ENCODE data around the gene SLC16A5.
"Not testable (repeated sequence)": the region's sequence is repeated elsewhere in the genome, so short reads cannot be mapped to it uniquely, and the experiment has no call there.

The SLC16A5 gene

DNA sequence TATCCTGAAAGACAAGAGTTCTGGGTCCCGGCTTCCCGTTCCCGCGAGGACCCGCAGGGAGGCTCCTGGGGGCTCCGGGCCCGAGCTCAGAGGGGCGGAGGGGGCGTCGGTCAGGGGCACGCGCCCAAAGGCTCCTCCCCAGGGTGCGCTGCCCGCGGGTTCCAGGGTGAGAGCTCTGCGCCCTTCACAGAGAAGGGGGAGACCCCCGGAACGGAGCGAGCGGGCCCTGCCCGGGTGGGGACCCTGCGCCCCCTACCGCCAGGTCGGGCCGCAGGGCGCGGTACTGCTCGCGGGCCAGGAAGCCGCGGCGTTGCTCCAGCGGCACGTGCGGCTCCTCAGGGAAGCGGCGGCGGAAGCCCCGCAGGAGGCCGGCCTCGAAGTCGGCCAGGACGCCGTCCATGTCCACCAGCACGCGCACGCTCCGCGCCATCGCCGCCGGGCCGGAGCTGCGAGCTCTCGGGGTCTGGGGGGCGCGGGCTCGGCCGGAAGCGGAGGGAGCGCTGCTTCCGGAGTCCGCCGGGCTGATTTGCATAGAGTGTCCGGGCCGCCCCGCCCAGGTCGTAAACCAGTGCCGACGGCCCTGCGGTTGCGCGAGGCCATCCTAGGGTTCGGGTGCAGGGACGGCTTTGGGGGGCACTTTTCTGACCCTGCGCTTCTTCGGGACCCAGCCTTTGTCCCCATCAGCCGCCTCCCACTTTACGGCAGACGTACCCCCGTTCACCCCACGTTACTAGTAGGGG is 43.7 kb downstream of the SLC16A5 start, which contains the start of gene NT5C:
TSS of gene NT5C (minus strand) at position 465 of the 740 bp plus-strand sequence. CDS start at position 430, 35 bp downstream.
- H3K4me1 ChIP-seq (ENCODE audit: low read length) = no peaks in the 10 kb centered on the region
- H3K27ac ChIP-seq (ENCODE audit: low read length) = peak within 1 kb of the TSS; percentile 11; the same call in 1 of the 2 replicates
- H4K20me1 ChIP-seq (ENCODE audit: insufficient read depth, low read length) = no peaks in the 10 kb centered on the region
- no peaks in the 10 kb centered on the region for H3K36me3 ChIP-seq (replicated peaks; ENCODE audit: insufficient read depth, low read length)
- H3K4me3 ChIP-seq (ENCODE audit: low read length) = peak within 1 kb of the TSS; percentile 85
- peak within 1 kb of the TSS; percentile 86 for H2AFZ ChIP-seq (ENCODE audit: low read length)
- no peaks in the 10 kb centered on the region for H3K9me3 ChIP-seq (replicated peaks; ENCODE audit: insufficient read depth, low read length)
- no peak for TF ChIP-seq EZH2phosphoT487 (IDR thresholded peaks at IDR 0.05; ENCODE audit: low read length)
- TF ChIP-seq, protein P1, sequence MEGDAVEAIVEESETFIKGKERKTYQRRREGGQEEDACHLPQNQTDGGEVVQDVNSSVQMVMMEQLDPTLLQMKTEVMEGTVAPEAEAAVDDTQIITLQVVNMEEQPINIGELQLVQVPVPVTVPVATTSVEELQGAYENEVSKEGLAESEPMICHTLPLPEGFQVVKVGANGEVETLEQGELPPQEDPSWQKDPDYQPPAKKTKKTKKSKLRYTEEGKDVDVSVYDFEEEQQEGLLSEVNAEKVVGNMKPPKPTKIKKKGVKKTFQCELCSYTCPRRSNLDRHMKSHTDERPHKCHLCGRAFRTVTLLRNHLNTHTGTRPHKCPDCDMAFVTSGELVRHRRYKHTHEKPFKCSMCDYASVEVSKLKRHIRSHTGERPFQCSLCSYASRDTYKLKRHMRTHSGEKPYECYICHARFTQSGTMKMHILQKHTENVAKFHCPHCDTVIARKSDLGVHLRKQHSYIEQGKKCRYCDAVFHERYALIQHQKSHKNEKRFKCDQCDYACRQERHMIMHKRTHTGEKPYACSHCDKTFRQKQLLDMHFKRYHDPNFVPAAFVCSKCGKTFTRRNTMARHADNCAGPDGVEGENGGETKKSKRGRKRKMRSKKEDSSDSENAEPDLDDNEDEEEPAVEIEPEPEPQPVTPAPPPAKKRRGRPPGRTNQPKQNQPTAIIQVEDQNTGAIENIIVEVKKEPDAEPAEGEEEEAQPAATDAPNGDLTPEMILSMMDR (IDR thresholded peaks at IDR 0.05; ENCODE audit: low read length) = peak; percentile 61
- H3K79me2 ChIP-seq (ENCODE audit: low read length) = peaks cover 6% of the 10 kb centered on the region; the same call in 1 of the 2 replicates
- H3K9ac ChIP-seq (ENCODE audit: low read length) = peak within 1 kb of the TSS; percentile 65
- DNase-seq = peak; percentile 85
- H3F3A ChIP-seq (ENCODE audit: insufficient read depth, low read length) = peaks cover 6% of the 10 kb centered on the region; the same call in 1 of the 2 replicates
- H3K9me2 ChIP-seq (replicated peaks; ENCODE audit: insufficient read depth, low read length) = no peaks in the 10 kb centered on the region
- peak within 1 kb of the TSS; percentile 90 for H3K4me2 ChIP-seq (ENCODE audit: low read depth, low read length)
- H3K27me3 ChIP-seq (replicated peaks; ENCODE audit: insufficient read depth, low read length) = no peaks in the 10 kb centered on the region

DNA sequence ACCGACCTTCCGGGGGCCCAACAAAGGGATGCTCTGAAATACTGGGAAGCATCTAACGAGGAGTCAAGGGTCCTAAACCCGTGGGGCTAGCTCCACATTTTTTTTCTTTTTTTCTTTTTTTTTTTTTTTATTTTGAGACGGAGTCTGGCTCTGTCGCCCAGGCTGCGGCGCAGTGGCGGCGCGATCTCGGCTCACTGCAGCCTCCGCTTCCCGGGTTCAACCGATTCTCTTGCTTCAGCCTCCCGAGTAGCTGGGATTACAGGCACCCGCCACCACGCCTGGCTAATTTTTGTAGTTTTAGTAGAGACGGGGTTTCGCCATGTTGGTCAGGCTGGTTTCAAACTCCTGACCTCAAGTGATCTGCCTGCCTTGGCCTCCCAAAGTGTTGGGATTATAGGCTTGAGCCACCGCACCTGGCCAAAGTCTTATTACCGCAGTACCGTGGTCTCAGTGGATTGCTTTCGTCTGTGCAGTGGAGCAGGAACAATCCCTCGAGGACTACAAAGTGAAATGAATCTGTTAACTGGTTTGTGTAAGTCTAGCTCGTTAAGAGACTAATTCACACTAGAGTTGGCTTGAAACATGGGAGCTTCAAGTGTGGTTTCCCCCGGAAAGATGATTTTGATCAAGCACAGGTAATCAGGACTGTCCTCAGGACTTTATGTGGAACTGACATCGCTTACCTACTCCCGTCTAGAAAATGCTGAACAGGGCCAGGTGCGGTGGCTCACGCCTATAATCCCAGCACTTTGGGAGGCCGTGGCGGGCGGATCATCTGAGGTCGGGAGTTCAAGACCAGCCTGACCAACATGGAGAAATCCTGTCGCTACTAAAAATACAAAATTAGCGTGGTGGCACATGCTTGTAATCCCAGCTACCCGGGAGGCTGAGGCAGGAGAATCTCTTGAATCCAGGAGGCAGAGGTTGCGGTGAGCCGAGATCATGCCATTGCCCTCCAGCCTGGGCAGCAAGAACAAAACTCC is 44.6 kb downstream of the SLC16A5 start:
- peak overlapping the region; percentile 85 for H3K4me3 ChIP-seq (ENCODE audit: low read length)
- not testable (repeated sequence) for H3K4me1 ChIP-seq (ENCODE audit: low read length); H3K36me3 ChIP-seq (replicated peaks; ENCODE audit: insufficient read depth, low read length); H3K9me3 ChIP-seq (replicated peaks; ENCODE audit: insufficient read depth, low read length); H3K27me3 ChIP-seq (replicated peaks; ENCODE audit: insufficient read depth, low read length); DNase-seq; H4K20me1 ChIP-seq (ENCODE audit: insufficient read depth, low read length); H3F3A ChIP-seq (ENCODE audit: insufficient read depth, low read length); H3K27ac ChIP-seq (ENCODE audit: low read length); H3K9me2 ChIP-seq (replicated peaks; ENCODE audit: insufficient read depth, low read length); H3K79me2 ChIP-seq (ENCODE audit: low read length)
- H2AFZ ChIP-seq (ENCODE audit: low read length) = peak overlapping the region; percentile 86
- H3K9ac ChIP-seq (ENCODE audit: low read length) = peak overlapping the region; percentile 65; the same call in 1 of the 2 replicates
- peak overlapping the region; percentile 90 for H3K4me2 ChIP-seq (ENCODE audit: low read depth, low read length)

DNA sequence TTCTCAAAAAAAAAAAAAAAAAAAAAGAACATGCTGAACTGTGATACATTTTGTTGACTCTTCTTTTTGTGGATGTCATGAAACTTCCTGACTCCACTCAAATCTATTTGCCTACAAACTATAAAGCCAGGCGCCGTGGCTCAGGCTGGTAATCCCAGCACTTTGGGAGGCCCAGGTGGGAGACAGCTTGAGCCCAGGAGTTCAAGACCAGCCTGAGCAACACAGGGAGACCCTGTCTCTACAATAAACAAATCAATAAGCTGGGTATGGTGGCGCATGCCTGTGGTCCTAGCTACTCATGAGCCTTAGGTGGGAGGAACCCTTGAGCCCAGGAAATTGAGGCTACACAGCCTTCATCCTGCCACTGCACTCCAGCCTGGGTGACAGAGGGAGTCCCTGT is 45.2 kb downstream of the SLC16A5 start:
- DNase-seq = no peak
- Histone ChIP-seq H3K4me3 (ENCODE audit: low read length) (no peak overlapping the region), H3K27me3 (replicated peaks; ENCODE audit: insufficient read depth, low read length) (no peaks in the 10 kb centered on the region), H3K9me3 (replicated peaks; ENCODE audit: insufficient read depth, low read length) (no peaks in the 10 kb centered on the region), H3F3A (ENCODE audit: insufficient read depth, low read length) (peaks cover 6% of the 10 kb centered on the region; the same call in 1 of the 2 replicates), H3K36me3 (replicated peaks; ENCODE audit: insufficient read depth, low read length) (no peaks in the 10 kb centered on the region), H3K9me2 (replicated peaks; ENCODE audit: insufficient read depth, low read length) (no peaks in the 10 kb centered on the region), H3K79me2 (ENCODE audit: low read length) (peaks cover 6% of the 10 kb centered on the region; the same call in 1 of the 2 replicates), H3K9ac (ENCODE audit: low read length) (no peak overlapping the region), H2AFZ (ENCODE audit: low read length) (no peak overlapping the region), H3K4me2 (ENCODE audit: low read depth, low read length) (no peak overlapping the region), H4K20me1 (ENCODE audit: insufficient read depth, low read length) (no peaks in the 10 kb centered on the region), H3K27ac (ENCODE audit: low read length) (no peak overlapping the region), H3K4me1 (ENCODE audit: low read length) (no peaks in the 10 kb centered on the region)
- TF ChIP-seq EZH2phosphoT487 (IDR thresholded peaks at IDR 0.05; ENCODE audit: low read length) (no peak), EZH2 (optimal IDR thresholded peaks at IDR 0.05; ENCODE audit: low read depth, low read length) (no peak)
- TF ChIP-seq, protein P1 (IDR thresholded peaks at IDR 0.05; ENCODE audit: low read length) = no peak

DNA sequence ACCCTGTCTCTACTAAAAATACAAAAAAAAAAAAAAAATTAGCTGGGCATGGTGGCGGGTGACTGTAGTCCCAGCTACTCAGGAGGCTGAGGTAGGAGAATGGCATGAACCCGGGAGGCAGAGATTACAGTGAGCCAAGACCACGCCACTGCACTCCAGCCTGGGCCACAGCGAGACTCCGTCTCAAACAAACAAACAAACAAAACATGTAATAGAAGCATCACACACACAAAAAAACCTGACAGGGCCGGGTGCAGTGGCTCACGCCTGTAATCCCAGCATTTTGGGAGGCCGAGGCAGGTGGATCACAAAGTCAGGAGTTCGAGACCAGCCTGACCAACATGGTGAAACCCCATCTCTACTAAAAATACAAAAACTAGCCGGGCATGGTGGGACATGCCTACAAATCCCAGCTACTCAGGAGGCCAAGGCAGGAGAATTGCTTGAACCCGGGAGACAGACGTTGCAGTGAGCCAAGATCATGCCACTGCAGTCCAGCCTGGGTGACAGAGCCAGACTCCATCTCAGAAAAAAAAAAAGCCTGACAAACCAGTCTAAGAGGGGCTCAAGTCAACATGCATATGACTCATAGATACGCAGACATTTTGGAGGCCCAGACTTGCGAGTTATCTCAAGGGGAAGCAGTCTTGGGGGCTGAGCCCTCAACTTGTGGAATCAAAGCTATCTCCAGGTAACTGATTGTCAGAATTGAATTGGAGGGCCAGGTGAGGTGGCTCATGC is 46.0 kb downstream of the SLC16A5 start:
- H2AFZ ChIP-seq (ENCODE audit: low read length); H3K27ac ChIP-seq (ENCODE audit: low read length); DNase-seq; H3K4me3 ChIP-seq (ENCODE audit: low read length); H3K9me2 ChIP-seq (replicated peaks; ENCODE audit: insufficient read depth, low read length); H3K4me1 ChIP-seq (ENCODE audit: low read length); H3K4me2 ChIP-seq (ENCODE audit: low read depth, low read length); H3K9ac ChIP-seq (ENCODE audit: low read length); H4K20me1 ChIP-seq (ENCODE audit: insufficient read depth, low read length); H3K27me3 ChIP-seq (replicated peaks; ENCODE audit: insufficient read depth, low read length); H3K79me2 ChIP-seq (ENCODE audit: low read length); H3F3A ChIP-seq (ENCODE audit: insufficient read depth, low read length); H3K36me3 ChIP-seq (replicated peaks; ENCODE audit: insufficient read depth, low read length); H3K9me3 ChIP-seq (replicated peaks; ENCODE audit: insufficient read depth, low read length): not testable (repeated sequence)

All from MM.1S (cell line).